ENCODE measurements around the gene GRB10. TPM values are rescaled to one million over a fixed set of nuclear protein-coding genes. Genes with fewer than 3 reads are reported as not detected.

GRB10 gene
- total RNA-seq, 2 experiments from 2014 or later, result 4.4 TPM

- H3K27me3 Mint-ChIP-seq, result peaks cover 50% of the 10 kb centered on the region
- H3K9me3 Mint-ChIP-seq, result no peaks in the 10 kb centered on the region
- no peak overlapping the region for H3K27ac Mint-ChIP-seq
- H3K4me3 Mint-ChIP-seq, result no peak overlapping the region
- ChIA-PET CTCF (no interaction called here), POLR2A (no interaction called here)
- no peak for DNase-seq
- peaks cover 8% of the 10 kb centered on the region for H3K4me1 Mint-ChIP-seq
- H3K36me3 Mint-ChIP-seq (ENCODE audit: low read depth), result peaks cover 2% of the 10 kb centered on the region
Observed at GRCh38 chr7:50795253-50795652, 12.6 kb upstream of the GRB10 start.

- H3K4me1 Mint-ChIP-seq, result peaks cover 8% of the 10 kb centered on the region
- no peaks in the 10 kb centered on the region for H3K9me3 Mint-ChIP-seq
- H3K27ac Mint-ChIP-seq, result no peak overlapping the region
- ChIA-PET POLR2A (no interaction called here), CTCF (no interaction called here)
- peaks cover 2% of the 10 kb centered on the region for H3K36me3 Mint-ChIP-seq (ENCODE audit: low read depth)
- peak overlapping the region; percentile 68 for H3K4me3 Mint-ChIP-seq
- no peak for DNase-seq
- peaks cover 55% of the 10 kb centered on the region for H3K27me3 Mint-ChIP-seq
Observed at GRCh38 chr7:50793947-50794570, 11.4 kb upstream of the GRB10 start.

- Mint-ChIP-seq H3K27ac (no peak overlapping the region), H3K4me1 (peaks cover 8% of the 10 kb centered on the region), H3K27me3 (peaks cover 54% of the 10 kb centered on the region), H3K9me3 (peaks cover 2% of the 10 kb centered on the region), H3K36me3 (ENCODE audit: low read depth) (peaks cover 2% of the 10 kb centered on the region), H3K4me3 (peak overlapping the region; percentile 68)
- POLR2A ChIA-PET, result no interaction called here
- CTCF ChIA-PET, result no interaction called here
- DNase-seq, result peak; percentile 50
Observed at GRCh38 chr7:50793120-50793946, 10.6 kb upstream of the GRB10 start.

- H3K27ac Mint-ChIP-seq, result peak overlapping the region; percentile 50
- H3K4me1 Mint-ChIP-seq, result peaks cover 8% of the 10 kb centered on the region
- H3K4me3 Mint-ChIP-seq, result peak overlapping the region; percentile 73
- CTCF ChIA-PET, result no interaction called here
- POLR2A ChIA-PET, result no interaction called here
- H3K36me3 Mint-ChIP-seq (ENCODE audit: low read depth), result peaks cover 2% of the 10 kb centered on the region
- no peak for DNase-seq
- H3K27me3 Mint-ChIP-seq, result peaks cover 52% of the 10 kb centered on the region
- H3K9me3 Mint-ChIP-seq, result peaks cover 5% of the 10 kb centered on the region
Observed at GRCh38 chr7:50792342-50793119, 9.8 kb upstream of the GRB10 start.

GRCh38 chr7:50791938-50792341 is 9.2 kb upstream of the GRB10 start:
- ChIA-PET POLR2A (no interaction called here), CTCF (no interaction called here)
- peaks cover 5% of the 10 kb centered on the region for H3K9me3 Mint-ChIP-seq
- peaks cover 8% of the 10 kb centered on the region for H3K4me1 Mint-ChIP-seq
- H3K27ac Mint-ChIP-seq, result no peak overlapping the region
- peak overlapping the region; percentile 73 for H3K4me3 Mint-ChIP-seq
- H3K27me3 Mint-ChIP-seq, result peaks cover 53% of the 10 kb centered on the region
- no peak for DNase-seq
- peaks cover 3% of the 10 kb centered on the region for H3K36me3 Mint-ChIP-seq (ENCODE audit: low read depth)

- Mint-ChIP-seq H3K36me3 (ENCODE audit: low read depth) (peaks cover 4% of the 10 kb centered on the region), H3K4me3 (peak overlapping the region; percentile 73), H3K27ac (no peak overlapping the region), H3K27me3 (peaks cover 54% of the 10 kb centered on the region), H3K9me3 (peaks cover 5% of the 10 kb centered on the region), H3K4me1 (peaks cover 8% of the 10 kb centered on the region)
- CTCF ChIA-PET, result no interaction called here
- no peak for DNase-seq
- POLR2A ChIA-PET, result no interaction called here
Observed at GRCh38 chr7:50791363-50791937, 8.8 kb upstream of the GRB10 start.

GRCh38 chr7:50790381-50790780 is 7.7 kb upstream of the GRB10 start:
- Mint-ChIP-seq H3K36me3 (ENCODE audit: low read depth) (peaks cover 4% of the 10 kb centered on the region), H3K9me3 (peaks cover 5% of the 10 kb centered on the region), H3K27me3 (peaks cover 58% of the 10 kb centered on the region), H3K27ac (no peak overlapping the region), H3K4me3 (no peak overlapping the region), H3K4me1 (peaks cover 8% of the 10 kb centered on the region)
- CTCF ChIA-PET, result no interaction called here
- POLR2A ChIA-PET, result no interaction called here
- DNase-seq, result no peak

- H3K27me3 Mint-ChIP-seq, result peaks cover 56% of the 10 kb centered on the region
- H3K27ac Mint-ChIP-seq, result no peak overlapping the region
- no peak overlapping the region for H3K4me3 Mint-ChIP-seq
- H3K9me3 Mint-ChIP-seq, result peaks cover 5% of the 10 kb centered on the region
- H3K4me1 Mint-ChIP-seq, result peaks cover 6% of the 10 kb centered on the region
- DNase-seq, result no peak
- ChIA-PET POLR2A (interaction anchor here (0.6 kb wide), 1 partner anchor 71 kb away, joined by 3 read pairs; no protein-coding TSS in a partner anchor), CTCF (interaction anchor here (0.7 kb wide), 1 partner anchor 11 kb away, joined by 3 read pairs; no protein-coding TSS in a partner anchor)
- peaks cover 4% of the 10 kb centered on the region for H3K36me3 Mint-ChIP-seq (ENCODE audit: low read depth)
Observed at GRCh38 chr7:50788382-50788781, 5.7 kb upstream of the GRB10 start.

GRCh38 chr7:50787825-50788224 is 5.1 kb upstream of the GRB10 start:
- Mint-ChIP-seq H3K9me3 (peaks cover 5% of the 10 kb centered on the region), H3K27ac (no peak overlapping the region), H3K27me3 (peaks cover 61% of the 10 kb centered on the region), H3K36me3 (ENCODE audit: low read depth) (peaks cover 4% of the 10 kb centered on the region), H3K4me3 (no peak overlapping the region), H3K4me1 (peaks cover 10% of the 10 kb centered on the region)
- ChIA-PET POLR2A (interaction anchor here (0.6 kb wide), 1 partner anchor 70 kb away, joined by 3 read pairs; no protein-coding TSS in a partner anchor), CTCF (interaction anchor here (0.7 kb wide), 1 partner anchor 12 kb away, joined by 3 read pairs; no protein-coding TSS in a partner anchor)
- DNase-seq, result no peak

GRCh38 chr7:50785346-50785745 is 2.6 kb upstream of the GRB10 start:
- Mint-ChIP-seq H3K4me3 (no peak overlapping the region), H3K36me3 (ENCODE audit: low read depth) (peaks cover 2% of the 10 kb centered on the region), H3K9me3 (peaks cover 5% of the 10 kb centered on the region), H3K4me1 (peaks cover 15% of the 10 kb centered on the region), H3K27ac (no peak overlapping the region), H3K27me3 (peaks cover 54% of the 10 kb centered on the region)
- ChIA-PET POLR2A (no interaction called here), CTCF (no interaction called here)
- no peak for DNase-seq

- no peak overlapping the region for H3K4me3 Mint-ChIP-seq
Observed at GRCh38 chr7:50783801-50784507, 1.3 kb upstream of the GRB10 start.

GRCh38 chr7:50783303-50783702 is 607 bp upstream of the GRB10 start:
- ChIA-PET CTCF (no interaction called here), POLR2A (no interaction called here)
- Mint-ChIP-seq H3K4me1 (peaks cover 15% of the 10 kb centered on the region), H3K9me3 (peaks cover 3% of the 10 kb centered on the region), H3K36me3 (ENCODE audit: low read depth) (peaks cover 2% of the 10 kb centered on the region), H3K27ac (no peak overlapping the region), H3K27me3 (peaks cover 43% of the 10 kb centered on the region), H3K4me3 (peak overlapping the region; percentile 44)
- no peak for DNase-seq

More at GRCh38 chr7:50783801-50784507, 1.3 kb upstream of the GRB10 start:
- Mint-ChIP-seq H3K36me3 (ENCODE audit: low read depth) (peaks cover 2% of the 10 kb centered on the region), H3K9me3 (peaks cover 5% of the 10 kb centered on the region), H3K27ac (no peak overlapping the region), H3K27me3 (peaks cover 45% of the 10 kb centered on the region), H3K4me1 (peaks cover 15% of the 10 kb centered on the region)
- DNase-seq, result no peak
- ChIA-PET POLR2A (no interaction called here), CTCF (no interaction called here)
